GM08714 (cell line): ENCODE measurements around the gene NUP62.
"Not testable (repeated sequence)": the region's sequence is repeated elsewhere in the genome, so short reads cannot be mapped to it uniquely, and the experiment has no call there.

Experiments used
- H3K4me3 ChIP-seq: fragments of 200-500 bp; sonication (Bioruptor generic); 2 replicates; pipeline ENCODE4 v1.5.1; 2014; ENCODE audit warnings: mild to moderate bottlenecking, low read length, inconsistent platforms
- ZNF274 ChIP-seq: IDR thresholded peaks from 2 replicates; pipeline ENCODE4 v1.6.1; 2012; ENCODE audit warnings: mild to moderate bottlenecking, low read depth, low read length

Gene NUP62, protein sequence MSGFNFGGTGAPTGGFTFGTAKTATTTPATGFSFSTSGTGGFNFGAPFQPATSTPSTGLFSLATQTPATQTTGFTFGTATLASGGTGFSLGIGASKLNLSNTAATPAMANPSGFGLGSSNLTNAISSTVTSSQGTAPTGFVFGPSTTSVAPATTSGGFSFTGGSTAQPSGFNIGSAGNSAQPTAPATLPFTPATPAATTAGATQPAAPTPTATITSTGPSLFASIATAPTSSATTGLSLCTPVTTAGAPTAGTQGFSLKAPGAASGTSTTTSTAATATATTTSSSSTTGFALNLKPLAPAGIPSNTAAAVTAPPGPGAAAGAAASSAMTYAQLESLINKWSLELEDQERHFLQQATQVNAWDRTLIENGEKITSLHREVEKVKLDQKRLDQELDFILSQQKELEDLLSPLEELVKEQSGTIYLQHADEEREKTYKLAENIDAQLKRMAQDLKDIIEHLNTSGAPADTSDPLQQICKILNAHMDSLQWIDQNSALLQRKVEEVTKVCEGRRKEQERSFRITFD

DNA sequence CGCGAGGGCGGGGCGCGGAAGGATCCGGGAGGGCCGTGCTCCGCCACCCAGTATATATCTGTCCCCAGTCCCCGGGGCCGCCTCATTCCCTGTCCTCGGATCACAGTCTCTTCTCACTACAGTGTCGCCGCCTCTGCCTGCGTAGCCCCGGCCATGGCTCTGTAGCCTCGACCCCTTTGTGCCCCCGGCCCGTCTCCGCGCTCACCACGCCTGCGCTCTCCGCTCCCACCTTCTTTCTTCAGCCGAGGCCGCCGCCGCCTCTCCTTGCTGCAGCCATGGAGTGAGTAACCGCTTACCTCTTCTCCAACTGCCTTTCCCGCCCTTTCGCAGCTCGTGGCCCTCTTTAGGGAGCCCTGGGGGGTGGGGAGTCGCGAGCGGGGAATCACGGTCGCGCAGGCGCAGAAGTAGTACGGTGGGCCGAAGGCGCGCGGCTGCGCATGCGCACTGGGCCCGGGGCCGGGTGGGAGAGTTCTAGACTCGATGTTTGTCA, at the start of gene NUP62, which contains the start of gene ATF5:
Gene NUP62, minus strand, starts transcription at position 384 of the 490 bp plus-strand sequence. CDS start 19,697 bp downstream, outside the sequence.
Gene ATF5, plus strand, starts transcription at position 85 of the 490 bp plus-strand sequence. CDS start 1,646 bp downstream, outside the sequence.
- peak within 1 kb of the TSS; percentile 98 for H3K4me3 ChIP-seq
- TF ChIP-seq ZNF274: no peak

DNA sequence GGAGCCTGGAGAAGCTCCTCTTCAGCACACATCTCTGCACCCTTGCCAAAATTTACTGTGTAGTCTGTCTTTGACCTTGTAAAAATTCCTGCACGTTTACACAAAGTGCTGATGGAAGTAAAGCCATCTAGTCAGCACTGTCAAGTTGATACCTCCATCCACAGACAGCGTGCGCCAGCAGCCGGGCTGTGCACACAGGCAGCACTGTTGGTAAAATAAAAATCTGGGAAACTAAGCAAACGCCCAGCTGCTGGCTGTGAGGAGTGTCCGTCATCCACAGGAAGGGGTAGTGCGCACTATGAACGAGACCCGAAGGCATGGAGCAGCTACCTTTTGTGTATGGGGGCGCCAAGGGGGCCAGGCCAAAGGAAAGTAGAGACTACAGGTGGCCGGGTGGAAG, 49.0 kb upstream of the NUP62 start:
- no peak overlapping the region for H3K4me3 ChIP-seq
- TF ChIP-seq ZNF274: no peak

DNA sequence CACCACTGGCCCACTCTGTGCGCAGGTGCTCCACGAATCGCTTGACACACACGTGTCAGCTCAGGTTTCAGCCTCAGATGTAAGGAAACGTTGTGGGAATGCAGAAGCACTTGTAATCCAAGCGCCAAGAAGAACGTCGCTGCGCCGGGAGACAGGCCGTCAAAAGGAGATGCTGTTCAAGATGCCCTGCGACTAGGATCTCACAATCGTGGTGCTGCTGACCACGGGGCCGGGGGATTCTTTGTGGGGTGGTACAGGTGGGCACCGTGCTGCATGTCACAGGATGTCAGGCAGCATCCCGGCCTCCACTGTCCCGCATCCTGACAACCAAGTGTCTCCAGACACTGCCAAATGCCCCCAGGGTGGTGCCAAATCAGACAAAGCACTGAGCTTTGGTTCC, 48.6 kb upstream of the NUP62 start:
- no peak for TF ChIP-seq ZNF274
- H3K4me3 ChIP-seq: no peak overlapping the region

DNA sequence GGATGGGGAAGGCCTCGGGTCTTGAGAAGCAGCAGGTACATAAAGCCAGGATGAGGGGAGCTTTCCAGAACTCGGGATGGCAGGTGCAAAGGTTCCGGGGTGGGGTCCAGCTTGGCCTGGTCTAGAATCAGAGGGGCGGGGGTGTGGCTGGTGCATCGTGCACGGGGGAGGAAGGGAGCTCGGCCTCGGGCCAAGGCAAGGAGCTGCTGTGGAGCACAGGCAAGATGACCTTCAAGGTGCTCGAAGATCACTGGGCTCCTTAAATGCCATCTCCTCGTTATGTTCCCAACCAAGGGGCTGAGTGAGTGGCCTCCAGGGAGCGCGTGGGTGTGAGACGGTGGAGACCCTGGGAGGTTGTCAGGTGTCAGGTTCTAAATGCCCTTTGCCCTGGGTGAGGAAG, 47.8 kb upstream of the NUP62 start:
- no peak for TF ChIP-seq ZNF274
- no peak overlapping the region for H3K4me3 ChIP-seq

DNA sequence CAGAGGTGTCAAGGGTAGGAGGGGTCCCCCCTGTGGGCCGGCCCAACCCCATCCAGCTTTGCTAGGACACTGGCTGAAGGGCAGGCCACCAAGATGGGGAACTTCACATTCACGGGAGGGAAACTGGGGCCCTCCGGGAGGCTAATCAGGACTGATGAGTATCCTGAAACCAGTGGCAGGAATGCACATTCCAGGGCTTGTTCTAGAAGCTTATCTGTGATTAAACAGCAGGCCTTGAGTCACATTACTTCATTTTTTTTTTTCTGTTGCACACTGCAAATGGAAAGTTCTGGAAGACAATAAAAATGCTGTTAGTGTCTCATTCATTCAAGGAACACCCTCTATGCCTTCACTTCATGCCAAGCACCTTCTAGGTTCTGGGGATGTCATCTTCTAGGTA, 47.2 kb upstream of the NUP62 start:
- TF ChIP-seq ZNF274: no peak
- no peak overlapping the region for H3K4me3 ChIP-seq

DNA sequence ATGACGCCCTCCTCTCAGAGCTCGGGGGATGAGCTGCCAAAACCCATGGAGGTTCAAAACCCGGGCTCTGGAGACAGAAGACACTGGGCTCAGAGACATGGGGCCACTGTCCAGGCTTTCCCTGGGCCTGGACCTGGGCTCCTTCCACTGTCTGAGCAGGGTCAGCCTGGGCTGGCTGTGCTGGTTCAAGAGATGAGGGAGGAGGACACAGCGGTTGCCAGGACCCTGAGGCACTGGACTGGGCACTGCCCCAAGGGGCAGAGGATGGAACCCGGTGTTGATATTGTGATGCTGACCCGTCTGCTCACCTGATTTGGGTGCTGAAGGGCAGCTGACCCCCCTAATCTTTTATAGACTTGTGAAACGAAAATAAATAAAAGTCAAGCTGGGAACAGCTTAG, 45.7 kb upstream of the NUP62 start:
- no peak for TF ChIP-seq ZNF274
- no peak overlapping the region for H3K4me3 ChIP-seq

DNA sequence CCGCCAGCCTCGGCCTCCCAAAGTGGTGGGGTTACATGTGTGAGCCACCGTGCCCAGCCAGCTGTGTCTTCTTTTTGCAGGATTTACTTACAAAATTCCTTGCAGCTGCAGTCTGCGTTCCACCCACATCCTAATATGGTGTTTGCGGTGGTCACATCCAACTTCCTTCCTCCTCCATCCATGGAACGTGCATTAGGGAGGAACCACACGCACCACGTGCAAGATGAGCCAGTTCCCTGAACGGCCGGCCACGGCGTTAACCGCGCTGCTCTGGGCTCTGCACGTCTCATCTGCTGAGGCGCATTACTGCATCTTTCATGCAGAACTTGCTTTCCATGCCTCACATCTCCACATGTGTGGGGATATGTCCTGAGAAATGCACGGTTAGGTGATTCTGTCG, 44.7 kb upstream of the NUP62 start:
- TF ChIP-seq ZNF274: no peak
- no peak overlapping the region for H3K4me3 ChIP-seq

DNA sequence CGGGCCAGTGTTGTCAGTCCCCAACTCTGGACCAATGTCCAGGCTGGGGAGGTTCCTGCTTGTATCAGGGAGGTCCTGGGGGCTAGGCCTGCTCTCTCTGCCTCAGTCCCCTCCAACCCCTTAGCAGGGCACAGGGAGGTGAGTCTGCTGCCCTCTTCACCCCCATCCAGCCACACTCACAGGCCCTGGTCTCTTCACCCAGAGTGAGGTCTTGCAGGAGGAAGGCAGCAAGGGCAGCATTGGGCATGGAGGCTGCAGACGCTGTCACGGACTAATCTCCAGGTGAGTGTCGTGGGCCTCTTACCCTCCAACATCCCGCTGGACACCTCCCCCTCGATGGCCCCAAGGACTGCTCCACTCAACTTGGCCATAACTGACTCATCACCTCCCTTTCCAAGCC, 43.5 kb upstream of the NUP62 start:
- TF ChIP-seq ZNF274: no peak
- H3K4me3 ChIP-seq: no peak overlapping the region

DNA sequence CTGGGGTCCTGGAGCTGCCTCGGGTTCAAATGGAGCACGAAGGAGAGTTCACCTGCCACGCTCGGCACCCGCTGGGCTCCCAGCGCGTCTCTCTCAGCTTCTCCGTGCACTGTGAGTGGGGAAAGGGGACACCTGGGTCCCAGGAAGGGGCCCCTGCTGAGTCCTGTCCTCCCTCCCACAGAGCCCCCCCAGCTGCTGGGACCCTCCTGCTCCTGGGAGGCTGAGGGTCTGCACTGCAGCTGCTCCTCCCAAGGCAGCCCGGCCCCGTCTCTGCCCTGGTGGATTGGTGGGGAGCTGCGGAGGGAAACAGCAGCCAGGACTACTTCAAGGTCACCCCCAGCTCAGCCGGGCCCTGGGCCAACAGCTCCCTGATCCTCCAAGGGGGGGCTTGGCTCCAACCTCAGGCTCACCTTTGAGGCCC, 42.7 kb upstream of the NUP62 start:
- no peak for TF ChIP-seq ZNF274
- no peak overlapping the region for H3K4me3 ChIP-seq

DNA sequence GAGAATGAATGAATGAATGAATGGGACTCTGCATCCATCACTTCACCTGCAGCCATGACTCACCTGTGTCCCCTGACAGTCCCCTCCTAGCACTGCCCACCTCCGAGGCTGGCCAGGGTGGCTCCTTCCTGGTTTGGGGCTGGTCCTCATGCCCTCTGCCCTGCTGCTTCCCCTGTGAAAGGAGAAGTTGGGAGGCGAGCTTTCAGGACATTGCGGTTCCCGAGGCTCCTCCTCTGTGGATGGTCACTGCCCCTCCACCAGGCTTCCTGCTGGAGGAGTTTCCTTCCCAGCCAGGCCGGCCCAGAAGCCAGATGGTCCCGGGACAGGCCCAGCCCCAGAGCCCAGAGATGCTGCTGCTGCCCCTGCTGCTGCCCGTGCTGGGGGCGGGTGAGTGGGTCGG, 40.1 kb upstream of the NUP62 start:
- H3K4me3 ChIP-seq: not testable (repeated sequence)

DNA sequence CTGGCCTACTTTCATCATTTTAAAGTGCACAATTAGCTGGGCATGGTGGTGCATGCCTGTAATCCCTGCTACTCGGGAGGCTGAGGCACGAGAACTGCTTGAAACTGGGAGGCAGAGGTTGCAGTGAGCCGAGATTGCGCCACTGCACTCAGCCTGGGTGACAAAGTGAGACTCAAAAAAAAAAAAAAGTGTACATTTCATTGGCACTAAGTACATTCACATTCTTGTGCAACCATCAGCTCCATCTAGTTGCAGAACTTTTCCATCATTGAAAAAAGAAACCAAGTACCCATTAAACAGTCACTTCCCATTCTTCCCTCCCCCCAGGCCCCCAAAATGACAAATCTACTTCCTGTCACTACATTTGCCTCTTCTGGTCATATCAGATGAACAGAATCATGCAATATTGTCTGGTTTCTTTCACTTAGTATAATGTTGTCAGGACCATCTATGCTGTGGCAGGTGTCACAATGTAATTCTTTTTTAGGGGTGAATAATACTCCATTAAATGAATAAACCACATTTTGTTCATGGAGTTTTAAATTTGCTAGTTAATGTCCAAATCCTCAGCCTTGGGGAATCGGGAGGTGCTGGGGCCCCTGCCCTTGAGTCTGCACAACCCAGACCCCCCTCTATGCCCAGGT, 39.1 kb upstream of the NUP62 start:
- TF ChIP-seq ZNF274: no peak
- no peak overlapping the region for H3K4me3 ChIP-seq

DNA sequence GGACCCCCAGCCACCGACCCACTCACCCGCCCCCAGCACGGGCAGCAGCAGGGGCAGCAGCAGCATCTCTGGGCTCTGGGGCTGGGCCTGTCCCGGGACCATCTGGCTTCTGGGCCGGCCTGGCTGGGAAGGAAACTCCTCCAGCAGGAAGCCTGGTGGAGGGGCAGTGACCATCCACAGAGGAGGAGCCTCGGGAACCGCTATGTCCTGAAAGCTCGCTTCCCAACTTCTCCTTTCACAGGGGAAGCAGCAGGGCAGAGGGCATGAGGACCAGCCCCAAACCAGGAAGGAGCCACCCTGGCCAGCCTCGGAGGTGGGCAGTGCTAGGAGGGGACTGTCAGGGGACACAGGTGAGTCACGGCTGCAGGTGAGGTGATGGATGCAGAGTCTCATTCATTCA, 31.7 kb upstream of the NUP62 start, which contains the start of gene SIGLEC11:
Gene SIGLEC11, minus strand, starts transcription at position 193 of the 400 bp plus-strand sequence. Its CDS starts 91 bp downstream, at position 102.
- not testable (repeated sequence) for H3K4me3 ChIP-seq

DNA sequence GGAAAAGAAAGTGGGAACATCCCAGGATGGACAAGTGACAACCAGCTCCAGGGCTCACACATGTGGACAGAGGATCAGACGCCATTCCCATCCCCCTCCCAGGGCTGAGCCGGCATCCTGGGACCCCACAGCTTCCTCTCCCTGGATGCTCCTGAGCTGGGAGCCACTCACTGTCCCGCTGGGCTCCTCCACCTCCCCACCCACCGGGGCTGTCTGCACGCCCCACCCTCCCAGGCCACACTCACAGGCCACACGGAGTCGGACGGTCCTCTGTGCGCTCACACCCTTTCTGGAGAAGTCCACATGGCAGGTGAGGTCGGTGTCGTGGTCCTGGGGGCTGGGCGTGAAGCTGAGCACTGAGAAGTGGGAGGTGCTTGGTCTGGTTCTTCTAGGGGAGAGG, 30.6 kb upstream of the NUP62 start:
- H3K4me3 ChIP-seq: not testable (repeated sequence)

DNA sequence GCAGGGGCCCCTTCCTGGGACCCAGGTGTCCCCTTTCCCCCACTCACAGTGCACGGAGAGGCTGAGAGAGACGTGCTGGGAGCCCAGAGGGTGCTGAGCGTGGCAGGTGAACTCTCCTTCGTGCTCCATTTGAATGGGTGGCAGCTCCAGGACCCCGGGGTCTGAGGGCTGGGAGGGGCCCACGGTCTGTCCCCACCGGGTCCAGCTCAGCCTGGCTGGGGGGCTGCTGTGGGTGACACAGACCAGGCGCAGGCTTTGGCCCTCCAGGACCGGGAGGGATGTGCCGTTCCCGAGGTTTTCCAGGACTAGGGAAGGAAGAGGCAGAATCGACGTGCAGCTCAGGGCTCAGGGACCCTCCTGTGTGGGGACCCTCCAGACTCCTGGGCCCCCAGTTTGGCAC, 29.3 kb upstream of the NUP62 start:
- not testable (repeated sequence) for H3K4me3 ChIP-seq

DNA sequence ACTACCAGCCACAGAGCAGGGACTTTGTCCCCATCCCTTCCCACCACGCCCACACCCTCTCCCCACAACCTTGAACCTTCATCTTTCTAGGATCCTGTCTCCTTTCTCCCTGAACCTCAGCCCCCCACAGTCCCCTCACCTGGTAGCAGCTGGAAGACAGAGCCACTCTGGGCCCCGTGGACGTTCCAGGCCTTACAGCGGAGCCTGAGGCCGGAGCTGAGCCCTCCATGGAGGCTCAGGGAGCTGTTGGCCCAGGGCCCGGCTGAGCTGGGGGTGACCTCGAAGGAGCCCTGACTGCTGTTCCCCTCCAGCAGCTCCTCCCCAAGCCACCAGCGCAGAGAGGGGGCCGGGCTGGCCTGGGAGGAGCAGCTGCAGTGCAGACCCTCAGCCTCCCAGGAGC, 28.8 kb upstream of the NUP62 start:
- not testable (repeated sequence) for H3K4me3 ChIP-seq
